Choroid plexus epithelial cell (primary cell): ENCODE measurements around the gene LSS.
"Not testable (repeated sequence)": the region's sequence is repeated elsewhere in the genome, so short reads cannot be mapped to it uniquely, and the experiment has no call there.

Experiments used
- DNase-seq: peaks from one replicate; pipeline ENCODE4 v3.0.0-alpha.2; 2010; ENCODE audit warnings: low read depth
- H3K4me3 ChIP-seq: 2 replicates; pipeline ENCODE4 v1.5.1; 2011; ENCODE audit warnings: low read depth, mild to moderate bottlenecking, control low read depth, low read length, moderate library complexity
- TF ChIP-seq, protein P1 (sequence below): conservative IDR thresholded peaks from 2 replicates; pipeline ENCODE4 v1.5.1; 2011; ENCODE audit warnings: low read depth, mild to moderate bottlenecking, control low read depth, inconsistent platforms, low read length, moderate library complexity

Gene LSS

DNA sequence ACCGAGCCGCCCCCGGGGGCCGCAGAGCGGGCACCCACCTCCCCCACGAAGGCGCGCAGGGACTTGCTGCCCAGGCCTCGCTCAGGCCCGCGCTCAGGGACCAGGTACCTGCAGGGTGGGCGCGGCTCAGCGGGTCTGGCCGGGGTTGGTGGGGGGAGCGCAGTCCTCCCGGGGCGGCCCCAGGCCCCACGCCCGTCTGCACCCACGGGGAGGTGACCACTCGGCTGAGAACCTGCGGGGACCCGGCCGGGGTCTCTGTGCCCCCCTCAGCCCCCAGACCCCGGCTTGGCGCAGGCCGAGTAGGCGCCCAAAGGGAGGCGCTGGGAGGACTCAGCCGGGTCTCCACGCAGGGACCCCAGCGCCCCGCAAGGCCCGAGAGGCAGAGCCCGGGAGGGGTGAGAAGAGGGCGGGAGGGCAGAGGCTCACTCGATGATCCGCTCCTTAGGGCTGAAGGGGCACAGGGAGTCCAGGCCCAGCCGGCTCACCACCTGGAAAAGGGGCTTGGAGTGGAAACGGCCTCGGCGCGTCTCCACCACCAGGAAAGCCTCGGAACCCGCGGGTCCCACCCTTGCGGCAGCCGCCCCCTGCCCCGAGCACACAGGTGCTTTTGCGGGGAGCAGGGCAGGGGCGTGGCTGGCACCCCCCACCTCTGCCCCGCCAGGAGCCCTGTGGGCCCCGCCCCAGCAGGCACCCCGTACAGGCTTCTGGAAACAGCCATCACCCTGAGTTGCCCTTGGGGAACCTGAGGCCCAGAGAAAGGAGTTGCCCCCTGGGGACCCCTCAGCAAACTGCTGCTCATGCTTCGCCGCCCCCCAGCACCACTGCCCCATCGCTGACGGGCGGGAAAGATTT, 82.5 kb downstream of the LSS start:
- no peak for DNase-seq
- no peak overlapping the region for H3K4me3 ChIP-seq
- TF ChIP-seq, protein P1, sequence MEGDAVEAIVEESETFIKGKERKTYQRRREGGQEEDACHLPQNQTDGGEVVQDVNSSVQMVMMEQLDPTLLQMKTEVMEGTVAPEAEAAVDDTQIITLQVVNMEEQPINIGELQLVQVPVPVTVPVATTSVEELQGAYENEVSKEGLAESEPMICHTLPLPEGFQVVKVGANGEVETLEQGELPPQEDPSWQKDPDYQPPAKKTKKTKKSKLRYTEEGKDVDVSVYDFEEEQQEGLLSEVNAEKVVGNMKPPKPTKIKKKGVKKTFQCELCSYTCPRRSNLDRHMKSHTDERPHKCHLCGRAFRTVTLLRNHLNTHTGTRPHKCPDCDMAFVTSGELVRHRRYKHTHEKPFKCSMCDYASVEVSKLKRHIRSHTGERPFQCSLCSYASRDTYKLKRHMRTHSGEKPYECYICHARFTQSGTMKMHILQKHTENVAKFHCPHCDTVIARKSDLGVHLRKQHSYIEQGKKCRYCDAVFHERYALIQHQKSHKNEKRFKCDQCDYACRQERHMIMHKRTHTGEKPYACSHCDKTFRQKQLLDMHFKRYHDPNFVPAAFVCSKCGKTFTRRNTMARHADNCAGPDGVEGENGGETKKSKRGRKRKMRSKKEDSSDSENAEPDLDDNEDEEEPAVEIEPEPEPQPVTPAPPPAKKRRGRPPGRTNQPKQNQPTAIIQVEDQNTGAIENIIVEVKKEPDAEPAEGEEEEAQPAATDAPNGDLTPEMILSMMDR = no peak

DNA sequence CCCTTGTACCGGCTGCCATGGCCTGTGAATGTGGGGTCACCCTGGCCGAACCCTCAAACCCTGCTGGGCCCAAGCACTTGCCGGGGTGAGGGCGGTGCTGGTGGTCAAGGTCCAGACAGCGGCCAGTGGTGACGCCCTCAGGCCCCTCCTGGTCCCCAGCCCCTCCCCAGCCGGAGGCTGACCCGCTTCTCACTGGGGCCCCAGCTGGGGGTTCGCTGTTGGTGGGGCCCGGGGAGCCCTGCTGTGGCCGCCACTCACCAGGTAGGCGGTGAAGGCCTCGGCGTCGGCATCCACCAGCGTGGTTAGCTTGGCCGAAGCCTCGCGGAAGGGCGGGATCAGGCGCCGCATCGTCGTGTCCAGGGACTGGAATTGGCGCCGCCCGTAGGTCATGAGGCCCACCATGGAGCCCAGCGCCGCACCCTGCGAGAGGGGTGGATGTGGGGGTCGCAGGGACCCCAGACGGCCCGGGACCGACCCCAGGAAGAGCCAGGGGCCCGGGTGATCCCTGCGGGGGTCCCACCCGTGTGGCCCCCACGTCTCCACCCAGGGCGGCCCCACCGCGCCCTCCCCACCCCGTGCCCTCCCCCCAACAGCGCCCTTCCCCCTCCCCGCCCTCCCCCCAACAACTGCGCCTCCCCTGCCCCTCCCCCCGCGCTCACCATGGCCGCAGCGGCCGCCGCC, 83.3 kb downstream of the LSS start:
- DNase-seq = no peak
- TF ChIP-seq, protein P1 = no peak
- no peak overlapping the region for H3K4me3 ChIP-seq

DNA sequence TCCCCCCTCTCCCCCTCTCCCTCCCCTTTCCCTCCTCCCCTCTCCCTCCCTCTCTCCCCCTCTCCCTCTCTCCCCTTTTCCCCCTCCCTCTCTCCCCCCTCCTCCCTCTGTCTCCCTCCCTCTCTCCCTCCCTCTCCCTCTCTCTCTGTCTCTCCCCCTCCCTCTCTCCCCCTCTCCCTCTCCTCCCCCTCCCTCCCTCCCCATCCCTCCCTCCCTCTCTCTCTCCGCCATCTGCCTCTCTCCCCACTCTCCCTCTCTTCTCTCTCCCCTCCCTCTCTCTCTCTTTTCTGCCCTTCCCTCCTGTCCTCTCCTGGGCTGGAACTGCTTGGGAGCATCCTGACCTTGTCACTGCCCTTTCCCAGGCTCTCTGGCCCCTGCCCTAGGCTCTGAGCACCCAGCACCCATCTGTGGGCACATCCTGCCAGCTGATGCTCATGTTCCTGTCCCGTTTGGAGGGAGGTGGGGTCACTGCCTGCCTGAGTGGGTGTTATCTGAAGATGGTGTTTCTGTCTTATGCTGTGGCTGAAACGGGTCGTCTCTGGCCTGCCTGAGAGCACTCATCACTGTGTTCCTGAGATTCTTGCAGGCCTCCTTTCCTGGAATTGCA, 84.0 kb downstream of the LSS start:
- no peak for DNase-seq
- H3K4me3 ChIP-seq = no peak overlapping the region
- TF ChIP-seq, protein P1 = no peak

DNA sequence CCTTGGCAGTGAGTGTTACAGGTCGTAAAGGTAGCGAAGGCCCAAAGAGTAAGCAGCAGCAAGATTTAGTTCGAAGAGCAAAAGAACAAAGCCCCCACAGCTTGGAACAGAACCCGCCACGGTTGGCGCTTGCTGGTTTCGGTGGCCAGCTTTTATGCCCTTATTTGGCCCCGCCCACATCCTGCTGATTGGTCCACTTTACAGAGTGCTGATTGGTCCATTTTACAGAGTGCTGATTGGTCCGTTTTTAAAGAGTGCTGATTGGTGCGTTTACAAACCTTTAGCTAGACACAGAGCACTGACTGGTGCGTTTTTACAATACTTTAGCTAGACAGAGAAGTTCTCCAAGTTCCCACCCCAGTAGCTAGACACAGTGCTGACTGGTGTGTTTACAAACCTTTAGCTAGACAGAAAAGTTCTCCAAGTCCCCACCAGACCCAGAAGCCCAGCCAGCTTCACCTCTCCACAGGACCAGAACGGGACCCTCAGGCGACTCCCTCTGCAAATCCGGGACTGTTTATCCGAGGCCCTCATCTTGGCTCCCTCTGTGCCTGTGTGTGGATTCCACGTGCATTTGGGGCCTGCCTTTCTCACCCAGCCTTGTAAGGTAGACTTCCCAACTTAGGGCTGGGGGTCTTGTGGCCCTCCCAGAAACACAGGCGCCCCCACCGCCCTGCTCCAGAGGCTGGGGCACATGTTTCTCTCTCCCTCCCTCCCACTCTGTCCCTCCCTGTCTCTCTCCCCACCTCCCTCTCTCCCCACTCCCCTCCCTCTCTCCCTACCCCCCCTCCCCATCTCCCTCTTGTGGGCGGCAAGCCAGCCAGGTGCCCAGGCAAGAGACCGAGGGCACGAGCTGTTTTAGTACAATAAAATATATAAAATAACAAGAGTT, 85.7 kb downstream of the LSS start:
- no peak for DNase-seq
- no peak overlapping the region for H3K4me3 ChIP-seq
- TF ChIP-seq, protein P1 = no peak

DNA sequence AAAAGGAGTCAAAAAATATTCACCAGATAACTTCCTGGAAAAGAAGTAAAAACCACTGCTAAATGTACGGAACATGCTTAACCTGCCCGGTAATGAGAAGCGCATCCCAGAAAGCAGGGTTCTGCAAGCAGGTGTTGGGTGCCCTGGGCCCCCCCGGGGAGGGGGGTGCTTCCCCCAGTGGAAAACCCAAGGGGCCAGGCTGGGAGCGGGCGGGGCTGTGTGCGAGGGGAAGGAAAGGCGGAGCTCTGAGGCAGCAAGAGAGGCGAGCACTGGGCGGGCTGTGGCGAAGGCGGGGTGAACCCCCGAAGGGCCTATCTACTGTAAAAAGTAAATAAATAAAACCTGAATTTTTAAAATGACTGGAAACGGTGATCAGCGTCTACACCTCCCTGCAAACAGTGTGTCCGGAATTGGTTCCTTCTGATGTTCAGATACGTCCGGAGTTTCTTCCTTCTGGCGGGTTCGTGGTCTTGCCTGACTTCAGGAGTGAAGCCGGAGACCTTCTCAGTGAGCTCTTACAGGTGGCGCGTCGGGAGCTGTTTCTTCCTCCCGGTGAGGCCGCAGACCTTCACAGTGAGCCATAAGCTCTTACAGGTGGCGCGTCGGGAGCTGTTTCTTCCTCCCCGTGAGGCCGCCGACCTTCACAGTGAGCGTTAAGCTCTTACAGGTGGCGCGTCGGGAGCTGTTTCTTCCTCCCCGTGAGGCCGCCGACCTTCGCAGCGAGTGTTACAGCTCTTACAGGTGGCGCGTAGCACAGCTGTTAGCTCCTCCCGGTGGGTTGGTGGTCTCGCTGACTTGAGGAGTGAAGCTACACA, 86.6 kb downstream of the LSS start:
- TF ChIP-seq, protein P1 = no peak
- no peak for DNase-seq
- H3K4me3 ChIP-seq = no peak overlapping the region

DNA sequence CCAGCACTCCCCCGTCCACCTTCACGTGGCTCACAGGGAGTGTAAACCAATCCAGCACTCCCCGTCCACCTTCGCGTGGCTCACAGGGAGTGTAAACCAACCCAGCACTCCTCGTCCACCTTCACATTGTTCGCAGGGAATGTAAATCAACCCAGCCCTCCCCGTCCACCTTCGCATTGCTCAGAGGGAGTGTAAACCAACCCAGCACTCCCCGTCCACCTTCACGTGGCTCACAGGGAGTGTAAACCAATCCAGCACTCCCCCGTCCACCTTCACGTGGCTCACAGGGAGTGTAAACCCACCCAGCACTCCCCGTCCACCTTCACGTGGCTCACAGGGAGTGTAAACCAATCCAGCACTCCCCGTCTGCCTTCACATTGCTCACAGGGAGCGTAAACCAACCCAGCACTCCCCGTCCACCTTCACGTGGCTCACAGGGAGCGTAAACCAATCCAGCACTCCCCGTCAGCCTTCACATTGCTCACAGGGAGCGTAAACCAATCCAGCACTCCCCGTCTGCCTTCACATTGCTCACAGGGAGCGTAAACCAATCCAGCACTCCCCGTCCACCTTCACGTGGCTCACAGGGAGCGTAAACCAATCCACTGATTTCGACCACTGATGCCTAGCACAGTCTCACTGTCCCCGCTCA, 88.1 kb downstream of the LSS start:
- not testable (repeated sequence) for H3K4me3 ChIP-seq
- DNase-seq = peak; percentile 35
